ENCODE data around the gene DCAF4.

The DCAF4 gene

GRCh38 chr14:72913809-72914208 is 12.5 kb upstream of the DCAF4 start:
- no peak overlapping the region for H3K4me3 ChIP-seq (ENCODE audit: low read depth, low read length)
- no peak for DNase-seq (ENCODE audit: low read depth)
- TF ChIP-seq, protein P1, sequence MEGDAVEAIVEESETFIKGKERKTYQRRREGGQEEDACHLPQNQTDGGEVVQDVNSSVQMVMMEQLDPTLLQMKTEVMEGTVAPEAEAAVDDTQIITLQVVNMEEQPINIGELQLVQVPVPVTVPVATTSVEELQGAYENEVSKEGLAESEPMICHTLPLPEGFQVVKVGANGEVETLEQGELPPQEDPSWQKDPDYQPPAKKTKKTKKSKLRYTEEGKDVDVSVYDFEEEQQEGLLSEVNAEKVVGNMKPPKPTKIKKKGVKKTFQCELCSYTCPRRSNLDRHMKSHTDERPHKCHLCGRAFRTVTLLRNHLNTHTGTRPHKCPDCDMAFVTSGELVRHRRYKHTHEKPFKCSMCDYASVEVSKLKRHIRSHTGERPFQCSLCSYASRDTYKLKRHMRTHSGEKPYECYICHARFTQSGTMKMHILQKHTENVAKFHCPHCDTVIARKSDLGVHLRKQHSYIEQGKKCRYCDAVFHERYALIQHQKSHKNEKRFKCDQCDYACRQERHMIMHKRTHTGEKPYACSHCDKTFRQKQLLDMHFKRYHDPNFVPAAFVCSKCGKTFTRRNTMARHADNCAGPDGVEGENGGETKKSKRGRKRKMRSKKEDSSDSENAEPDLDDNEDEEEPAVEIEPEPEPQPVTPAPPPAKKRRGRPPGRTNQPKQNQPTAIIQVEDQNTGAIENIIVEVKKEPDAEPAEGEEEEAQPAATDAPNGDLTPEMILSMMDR (conservative IDR thresholded peaks at IDR 0.05; ENCODE audit: low read depth, low read length), result no peak

- TF ChIP-seq, protein P1 (conservative IDR thresholded peaks at IDR 0.05; ENCODE audit: low read depth, low read length), result no peak
- H3K4me3 ChIP-seq (ENCODE audit: low read depth, low read length), result no peak overlapping the region
- no peak for DNase-seq (ENCODE audit: low read depth)
These were observed 10.1 kb upstream of the DCAF4 start for GRCh38 chr14:72916174-72916573.

- no peak for DNase-seq (ENCODE audit: low read depth)
- TF ChIP-seq, protein P1 (conservative IDR thresholded peaks at IDR 0.05; ENCODE audit: low read depth, low read length), result no peak
- H3K4me3 ChIP-seq (ENCODE audit: low read depth, low read length), result no peak overlapping the region
These were observed 9.0 kb upstream of the DCAF4 start for GRCh38 chr14:72917094-72917802.

- TF ChIP-seq, protein P1 (conservative IDR thresholded peaks at IDR 0.05; ENCODE audit: low read depth, low read length), result peak; percentile 43
- no peak for DNase-seq (ENCODE audit: low read depth)
These were observed 6.3 kb upstream of the DCAF4 start for GRCh38 chr14:72920008-72920407.

DNA sequence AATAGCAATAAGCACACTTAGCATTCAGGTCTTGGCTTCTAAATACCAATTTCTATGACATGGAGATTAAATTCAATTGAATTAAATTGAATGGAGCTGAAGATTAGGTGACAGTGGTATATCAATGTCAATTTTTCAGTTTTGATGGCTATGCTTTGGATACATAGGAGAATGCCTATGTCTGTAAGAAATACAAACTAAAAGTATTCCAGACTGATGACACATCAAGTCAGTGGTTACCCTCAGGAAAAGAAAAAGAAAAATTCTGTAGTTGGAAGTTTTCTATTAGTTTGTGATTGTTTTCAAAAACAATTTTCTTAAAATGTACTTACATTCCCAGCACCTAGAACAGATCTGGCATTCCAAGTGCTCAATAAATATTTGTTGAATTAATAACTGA is 4.9 kb upstream of the DCAF4 start:
- TF ChIP-seq, protein P1 (conservative IDR thresholded peaks at IDR 0.05; ENCODE audit: low read depth, low read length), result no peak
- peak; percentile 18 for DNase-seq (ENCODE audit: low read depth)
- H3K4me3 ChIP-seq (ENCODE audit: low read depth, low read length), result no peak overlapping the region

More at GRCh38 chr14:72920008-72920407, 6.3 kb upstream of the DCAF4 start:
- no peak overlapping the region for H3K4me3 ChIP-seq (ENCODE audit: low read depth, low read length)

- TF ChIP-seq, protein P1 (conservative IDR thresholded peaks at IDR 0.05; ENCODE audit: low read depth, low read length), result no peak
- no peak for DNase-seq (ENCODE audit: low read depth)
- H3K4me3 ChIP-seq (ENCODE audit: low read depth, low read length), result no peak overlapping the region
These were observed 1.9 kb upstream of the DCAF4 start for GRCh38 chr14:72924337-72924736.

DNA sequence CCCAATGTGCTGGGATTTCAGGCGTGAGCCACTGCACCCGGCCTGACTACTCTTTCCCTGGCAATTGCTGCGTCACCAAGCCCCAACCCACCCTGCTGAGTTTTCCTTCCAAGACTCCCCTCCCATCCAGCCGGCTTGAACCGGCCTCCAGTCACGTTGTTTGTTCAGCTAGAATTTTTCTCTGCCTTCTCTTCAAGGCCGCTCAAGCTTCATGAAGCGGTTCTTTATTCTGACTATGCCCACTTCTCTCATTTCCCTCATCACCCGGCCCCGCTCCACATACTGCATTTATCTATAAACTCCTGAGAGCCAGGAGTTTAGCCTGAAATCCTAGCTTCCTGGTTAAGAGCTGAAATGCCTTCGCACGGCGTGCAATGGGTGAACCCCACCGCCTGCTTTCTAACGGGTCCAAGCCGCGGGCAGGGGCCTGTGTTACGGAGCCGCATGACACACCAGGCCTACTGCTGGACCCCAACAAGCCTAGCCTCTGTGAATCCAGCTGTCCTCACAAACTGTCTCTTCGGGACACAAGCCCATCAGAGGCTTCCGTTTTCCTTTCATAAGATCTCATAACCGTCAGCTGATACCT is 999 bp upstream of the DCAF4 start:
- H3K4me3 ChIP-seq (ENCODE audit: low read depth, low read length), result peak overlapping the region; percentile 97
- TF ChIP-seq, protein P1 (conservative IDR thresholded peaks at IDR 0.05; ENCODE audit: low read depth, low read length), result no peak
- DNase-seq (ENCODE audit: low read depth), result no peak

Data from choroid plexus epithelial cell (primary cell).